Smooth muscle cell of the brain vasculature (primary cell): ENCODE data around the gene GCLC.

Experiments used
- DNase-seq: peaks from one replicate; pipeline ENCODE4 v3.0.0-alpha.2; 2012; ENCODE audit warnings: low read depth, low spot score

The GCLC gene

GRCh38 chr6:53526000-53526399, 18.9 kb downstream of the GCLC start:
- no peak for DNase-seq

GRCh38 chr6:53524455-53524815, 20.5 kb downstream of the GCLC start:
- no peak for DNase-seq

- no peak for DNase-seq
Measured at GRCh38 chr6:53523511-53524454, 21.1 kb downstream of the GCLC start.

- no peak for DNase-seq
Measured at GRCh38 chr6:53520320-53520928, 24.5 kb downstream of the GCLC start.

- DNase-seq = no peak
Measured at GRCh38 chr6:53518862-53519261, 26.0 kb downstream of the GCLC start.

GRCh38 chr6:53517021-53517420, 27.9 kb downstream of the GCLC start:
- no peak for DNase-seq

- no peak for DNase-seq
Measured at GRCh38 chr6:53514677-53515076, 30.2 kb downstream of the GCLC start.

GRCh38 chr6:53513519-53513966, 31.4 kb downstream of the GCLC start:
- DNase-seq = no peak

- DNase-seq = no peak
Measured at GRCh38 chr6:53513056-53513455, 31.8 kb downstream of the GCLC start.

GRCh38 chr6:53512626-53513025, 32.3 kb downstream of the GCLC start:
- no peak for DNase-seq

GRCh38 chr6:53510746-53511145, 34.2 kb downstream of the GCLC start:
- no peak for DNase-seq

GRCh38 chr6:53506872-53507271, 38.0 kb downstream of the GCLC start:
- DNase-seq = no peak

- DNase-seq = no peak
Measured at GRCh38 chr6:53504512-53504911, 40.4 kb downstream of the GCLC start.

- DNase-seq = no peak
Measured at GRCh38 chr6:53503060-53503459, 41.8 kb downstream of the GCLC start.

- DNase-seq = no peak
Measured at GRCh38 chr6:53501432-53501831, 43.5 kb downstream of the GCLC start.

- DNase-seq = no peak
Measured at GRCh38 chr6:53500095-53500494, 44.8 kb downstream of the GCLC start.

- DNase-seq = no peak
Measured at GRCh38 chr6:53499094-53499493, 45.8 kb downstream of the GCLC start.

- no peak for DNase-seq
Measured at GRCh38 chr6:53498649-53499048, 46.3 kb downstream of the GCLC start.

- DNase-seq = no peak
Measured at GRCh38 chr6:53497905-53498304, 47.0 kb downstream of the GCLC start.

- peak; percentile 37 for DNase-seq
Measured at GRCh38 chr6:53496797-53497375, 48.0 kb downstream of the GCLC start.

GRCh38 chr6:53495506-53496499, 49.1 kb downstream of the GCLC start:
- DNase-seq = no peak
